ENCODE measurements around the gene CYTH2.

The CYTH2 gene

DNA sequence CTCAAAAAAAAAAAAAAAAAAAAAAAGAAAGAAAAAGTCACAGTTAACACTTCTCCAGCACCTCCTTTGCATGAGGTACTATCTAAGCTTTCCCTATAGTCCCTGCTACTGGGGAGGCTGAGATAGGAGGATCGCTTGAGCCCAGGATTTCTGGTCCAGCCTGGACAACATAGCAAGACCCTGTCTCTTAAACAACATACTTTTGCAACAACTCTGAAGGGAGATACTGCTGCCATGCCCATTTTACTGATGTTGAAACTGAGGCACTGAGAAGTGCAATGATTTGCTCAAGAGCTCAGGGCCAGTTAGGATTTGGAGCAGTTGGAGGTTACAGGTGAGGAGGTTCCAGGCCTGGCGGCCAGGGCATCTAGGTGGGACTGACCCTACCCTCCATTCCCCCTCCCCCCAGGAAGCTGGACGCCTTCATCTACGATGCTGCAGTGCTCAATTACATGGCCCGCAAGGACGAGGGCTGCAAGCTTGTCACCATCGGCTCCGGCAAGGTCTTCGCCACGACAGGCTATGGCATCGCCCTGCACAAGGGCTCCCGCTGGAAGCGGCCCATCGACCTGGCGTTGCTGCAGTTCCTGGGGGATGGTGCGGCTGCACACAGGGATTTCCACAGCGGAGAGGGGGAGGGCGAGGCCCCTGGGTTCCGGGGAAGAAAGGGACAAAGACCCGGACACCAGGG lies 27.7 kb upstream of the CYTH2 start:
- no peak overlapping the region for H3K4me3 ChIP-seq (ENCODE audit: low read depth, low read length)
- TF ChIP-seq, protein P1, sequence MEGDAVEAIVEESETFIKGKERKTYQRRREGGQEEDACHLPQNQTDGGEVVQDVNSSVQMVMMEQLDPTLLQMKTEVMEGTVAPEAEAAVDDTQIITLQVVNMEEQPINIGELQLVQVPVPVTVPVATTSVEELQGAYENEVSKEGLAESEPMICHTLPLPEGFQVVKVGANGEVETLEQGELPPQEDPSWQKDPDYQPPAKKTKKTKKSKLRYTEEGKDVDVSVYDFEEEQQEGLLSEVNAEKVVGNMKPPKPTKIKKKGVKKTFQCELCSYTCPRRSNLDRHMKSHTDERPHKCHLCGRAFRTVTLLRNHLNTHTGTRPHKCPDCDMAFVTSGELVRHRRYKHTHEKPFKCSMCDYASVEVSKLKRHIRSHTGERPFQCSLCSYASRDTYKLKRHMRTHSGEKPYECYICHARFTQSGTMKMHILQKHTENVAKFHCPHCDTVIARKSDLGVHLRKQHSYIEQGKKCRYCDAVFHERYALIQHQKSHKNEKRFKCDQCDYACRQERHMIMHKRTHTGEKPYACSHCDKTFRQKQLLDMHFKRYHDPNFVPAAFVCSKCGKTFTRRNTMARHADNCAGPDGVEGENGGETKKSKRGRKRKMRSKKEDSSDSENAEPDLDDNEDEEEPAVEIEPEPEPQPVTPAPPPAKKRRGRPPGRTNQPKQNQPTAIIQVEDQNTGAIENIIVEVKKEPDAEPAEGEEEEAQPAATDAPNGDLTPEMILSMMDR (IDR thresholded peaks at IDR 0.05; ENCODE audit: low read depth, low read length, missing control alignments) = no peak
- DNase-seq = no peak
- H3K27me3 ChIP-seq (replicated peaks) = peaks cover 17% of the 10 kb centered on the region
- H3K27ac ChIP-seq = no peak overlapping the region
- no peaks in the 10 kb centered on the region for H3K36me3 ChIP-seq (replicated peaks)
- in situ Hi-C loops (cut with HindIII; ENCODE audit: low pct_ligation_motif_present, low sequenced_read_pairs) = no loop called here

DNA sequence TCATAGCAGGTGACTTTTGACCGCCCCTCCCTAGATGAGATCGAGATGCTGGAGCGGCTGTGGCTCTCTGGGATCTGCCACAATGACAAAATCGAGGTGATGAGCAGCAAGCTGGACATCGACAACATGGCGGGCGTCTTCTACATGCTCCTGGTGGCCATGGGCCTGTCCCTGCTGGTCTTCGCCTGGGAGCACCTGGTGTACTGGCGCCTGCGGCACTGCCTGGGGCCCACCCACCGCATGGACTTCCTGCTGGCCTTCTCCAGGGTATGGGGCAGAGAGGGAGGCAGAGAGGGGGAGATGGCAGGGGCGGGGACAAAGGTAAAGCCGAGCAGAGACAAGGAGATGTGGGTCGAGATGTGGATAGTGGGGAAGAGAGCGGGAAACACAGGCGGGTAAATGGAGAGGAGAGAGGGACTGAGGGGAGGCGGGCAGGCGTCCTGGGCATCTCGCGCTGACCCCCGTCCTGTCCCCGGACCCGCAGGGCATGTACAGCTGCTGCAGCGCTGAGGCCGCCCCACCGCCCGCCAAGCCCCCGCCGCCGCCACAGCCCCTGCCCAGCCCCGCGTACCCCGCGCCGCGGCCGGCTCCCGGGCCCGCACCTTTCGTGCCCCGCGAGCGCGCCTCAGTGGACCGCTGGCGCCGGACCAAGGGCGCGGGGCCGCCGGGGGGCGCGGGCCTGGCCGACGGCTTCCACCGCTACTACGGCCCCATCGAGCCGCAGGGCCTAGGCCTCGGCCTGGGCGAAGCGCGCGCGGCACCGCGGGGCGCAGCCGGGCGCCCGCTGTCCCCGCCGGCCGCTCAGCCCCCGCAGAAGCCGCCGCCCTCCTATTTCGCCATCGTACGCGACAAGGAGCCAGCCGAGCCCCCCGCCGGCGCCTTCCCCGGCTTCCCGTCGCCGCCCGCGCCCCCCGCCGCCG lies 26.8 kb upstream of the CYTH2 start:
- H3K36me3 ChIP-seq (replicated peaks) = peaks cover 3% of the 10 kb centered on the region
- no peak overlapping the region for H3K4me3 ChIP-seq (ENCODE audit: low read depth, low read length)
- in situ Hi-C loops (cut with HindIII; ENCODE audit: low pct_ligation_motif_present, low sequenced_read_pairs) = no loop called here
- no peak overlapping the region for H3K27ac ChIP-seq
- H3K27me3 ChIP-seq (replicated peaks) = peaks cover 17% of the 10 kb centered on the region
- no peak for DNase-seq
- TF ChIP-seq, protein P1 (IDR thresholded peaks at IDR 0.05; ENCODE audit: low read depth, low read length, missing control alignments) = no peak

DNA sequence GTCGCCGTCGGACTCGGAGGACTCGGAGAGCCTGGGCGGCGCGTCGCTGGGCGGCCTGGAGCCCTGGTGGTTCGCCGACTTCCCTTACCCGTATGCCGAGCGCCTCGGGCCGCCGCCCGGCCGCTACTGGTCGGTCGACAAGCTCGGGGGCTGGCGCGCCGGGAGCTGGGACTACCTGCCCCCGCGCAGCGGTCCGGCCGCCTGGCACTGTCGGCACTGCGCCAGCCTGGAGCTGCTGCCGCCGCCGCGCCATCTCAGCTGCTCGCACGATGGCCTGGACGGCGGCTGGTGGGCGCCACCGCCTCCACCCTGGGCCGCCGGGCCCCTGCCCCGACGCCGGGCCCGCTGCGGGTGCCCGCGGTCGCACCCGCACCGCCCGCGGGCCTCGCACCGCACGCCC lies 25.9 kb upstream of the CYTH2 start:
- no peak overlapping the region for H3K27ac ChIP-seq
- peaks cover 12% of the 10 kb centered on the region for H3K36me3 ChIP-seq (replicated peaks)
- no peak for DNase-seq
- peaks cover 17% of the 10 kb centered on the region for H3K27me3 ChIP-seq (replicated peaks)
- in situ Hi-C loops (cut with HindIII; ENCODE audit: low pct_ligation_motif_present, low sequenced_read_pairs) = no loop called here
- H3K4me3 ChIP-seq (ENCODE audit: low read depth, low read length) = no peak overlapping the region
- TF ChIP-seq, protein P1 (IDR thresholded peaks at IDR 0.05; ENCODE audit: low read depth, low read length, missing control alignments) = no peak

DNA sequence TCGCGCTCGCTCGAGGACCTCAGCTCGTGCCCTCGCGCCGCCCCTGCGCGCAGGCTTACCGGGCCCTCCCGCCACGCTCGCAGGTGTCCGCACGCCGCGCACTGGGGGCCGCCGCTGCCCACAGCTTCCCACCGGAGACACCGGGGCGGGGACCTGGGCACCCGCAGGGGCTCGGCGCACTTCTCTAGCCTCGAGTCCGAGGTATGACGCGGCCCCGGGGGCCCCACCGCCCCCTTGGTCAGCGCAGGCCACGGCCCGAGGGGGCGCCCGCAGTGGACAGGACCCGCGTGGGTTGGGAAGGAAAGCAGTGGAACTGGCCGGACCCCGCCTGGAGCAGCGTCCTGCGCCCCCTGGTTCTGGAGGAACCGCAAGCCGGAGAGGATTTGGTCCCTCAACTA lies 25.4 kb upstream of the CYTH2 start:
- Histone ChIP-seq H3K27me3 (replicated peaks) (peaks cover 17% of the 10 kb centered on the region), H3K36me3 (replicated peaks) (peaks cover 16% of the 10 kb centered on the region), H3K4me3 (ENCODE audit: low read depth, low read length) (no peak overlapping the region), H3K27ac (no peak overlapping the region)
- DNase-seq = no peak
- TF ChIP-seq, protein P1 (IDR thresholded peaks at IDR 0.05; ENCODE audit: low read depth, low read length, missing control alignments) = no peak
- in situ Hi-C loops (cut with HindIII; ENCODE audit: low pct_ligation_motif_present, low sequenced_read_pairs) = no loop called here

DNA sequence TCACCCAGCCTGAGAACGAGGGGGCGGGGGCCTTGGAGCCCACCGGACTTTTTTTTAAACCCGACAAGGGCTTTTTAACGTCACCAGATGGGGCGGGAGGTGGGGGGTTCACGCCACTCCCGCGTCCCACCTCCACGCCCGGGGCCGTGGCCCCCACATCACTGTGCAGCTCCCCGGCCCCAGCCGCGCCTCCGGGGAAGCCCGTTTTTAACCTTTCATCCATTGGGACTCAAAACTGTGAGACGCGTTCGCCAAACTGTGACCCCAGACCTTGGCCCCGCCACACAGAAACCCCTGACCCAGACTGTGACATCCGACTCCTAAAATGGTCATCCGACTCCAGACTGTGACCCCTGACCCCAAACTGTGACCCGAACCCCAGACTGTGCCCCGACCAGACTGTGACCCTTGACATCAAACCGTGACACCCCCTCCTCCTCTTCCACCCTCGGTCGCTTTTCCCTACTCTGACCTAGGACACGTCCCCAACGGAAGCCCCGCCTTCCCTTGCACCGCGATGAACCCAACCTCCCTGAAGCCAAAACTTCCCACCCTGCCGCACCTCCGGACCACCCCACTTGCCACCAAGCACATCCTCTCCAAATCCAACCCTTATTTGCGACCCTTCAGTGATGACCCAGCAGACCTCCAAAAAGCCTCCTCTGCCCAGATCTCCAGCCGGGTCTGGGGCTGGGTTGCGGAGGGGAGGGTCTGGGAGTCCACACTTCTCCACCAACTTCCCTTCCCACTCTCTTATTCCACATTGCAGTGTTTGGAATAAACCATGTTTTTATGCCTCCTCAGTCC lies 24.8 kb upstream of the CYTH2 start:
- no peak for DNase-seq
- H3K27ac ChIP-seq = no peak overlapping the region
- peak overlapping the region; percentile 97 for H3K4me3 ChIP-seq (ENCODE audit: low read depth, low read length)
- in situ Hi-C loops (cut with HindIII; ENCODE audit: low pct_ligation_motif_present, low sequenced_read_pairs) = no loop called here
- TF ChIP-seq, protein P1 (IDR thresholded peaks at IDR 0.05; ENCODE audit: low read depth, low read length, missing control alignments) = no peak
- peaks cover 21% of the 10 kb centered on the region for H3K36me3 ChIP-seq (replicated peaks)
- peaks cover 17% of the 10 kb centered on the region for H3K27me3 ChIP-seq (replicated peaks)
